Keratinocyte (primary cell): ENCODE data around the gene AADACL2. TPM values are rescaled to one million over a fixed set of nuclear protein-coding genes. Genes with fewer than 3 reads are reported as not detected.

Source experiments
- DNase-seq: peaks from one replicate; pipeline ENCODE4 v3.0.0-alpha.2; 2011; ENCODE audit warnings: low read depth, missing footprints, low spot score
- FAIRE-seq: peaks from 2 replicates; lab custom pipeline; 2011; peaks lifted over from hg19 to GRCh38; lab: Jason Lieb, UNC
- H2AFZ ChIP-seq: 2 replicates; pipeline ENCODE4 v1.6.0; 2012; ENCODE audit warnings: low read length, control low read depth, inconsistent platforms; ENCODE audit not compliant: control insufficient read depth
- H3K27ac ChIP-seq: 2 replicates; pipeline ENCODE4 v1.5.1; 2011; ENCODE audit warnings: low read length; ENCODE audit not compliant: control insufficient read depth, insufficient read depth
- H3K27me3 ChIP-seq: 3 replicates; pipeline ENCODE4 v1.6.0; 2011; ENCODE audit warnings: low read length; ENCODE audit not compliant: control insufficient read depth, insufficient read depth; ENCODE audit errors: extremely low read depth
- H3K36me3 ChIP-seq, 2 experiments: 2 replicates in 1 of 2; 3 replicates in 1 of 2; pipeline ENCODE4 v1.5.1; 2011; ENCODE audit warnings: low read length in 2 of 2, mild to moderate bottlenecking in 1 of 2; ENCODE audit not compliant: control insufficient read depth in 2 of 2, insufficient read depth in 2 of 2; ENCODE audit errors: extremely low read depth in 1 of 2
- H3K4me1 ChIP-seq: 3 replicates; pipeline ENCODE4 v1.5.1; 2011; ENCODE audit warnings: low read length; ENCODE audit not compliant: control insufficient read depth, insufficient read depth; ENCODE audit errors: extremely low read depth
- H3K4me2 ChIP-seq: 3 replicates; pipeline ENCODE4 v1.6.0; 2011; ENCODE audit warnings: low read depth, low read length; ENCODE audit not compliant: control insufficient read depth, insufficient read depth; ENCODE audit errors: extremely low read depth
- H3K4me3 ChIP-seq, 3 experiments: fragments of 200-600 bp in 1 of 3; sonication (generic) in 1 of 3; 2 replicates in 2 of 3; 3 replicates in 1 of 3; pipeline ENCODE4 v1.5.1; 2011 to 2016; ENCODE audit warnings: low read length in 3 of 3, mild to moderate bottlenecking in 3 of 3, control low read depth in 2 of 3, inconsistent platforms in 1 of 3, low read depth in 1 of 3, mixed read lengths in 1 of 3, mixed run types in 1 of 3, moderate library complexity in 1 of 3; ENCODE audit not compliant: control insufficient read depth in 2 of 3, insufficient read depth in 2 of 3; ENCODE audit errors: extremely low read depth in 1 of 3
- H3K79me2 ChIP-seq: 2 replicates; pipeline ENCODE4 v1.6.0; 2012; ENCODE audit warnings: low read length; ENCODE audit not compliant: control insufficient read depth, insufficient read depth
- H3K9ac ChIP-seq: 3 replicates; pipeline ENCODE4 v1.6.0; 2011; ENCODE audit warnings: low read length; ENCODE audit not compliant: control insufficient read depth, insufficient read depth; ENCODE audit errors: extremely low read depth
- H3K9me1 ChIP-seq: 3 replicates; pipeline ENCODE4 v1.6.0; 2011; ENCODE audit warnings: low read length; ENCODE audit not compliant: control insufficient read depth, insufficient read depth; ENCODE audit errors: extremely low read depth
- H3K9me3 ChIP-seq: 2 replicates; pipeline ENCODE4 v1.5.1; 2012; ENCODE audit warnings: low read depth, low read length; ENCODE audit not compliant: control insufficient read depth
- H4K20me1 ChIP-seq: 3 replicates; pipeline ENCODE4 v1.6.0; 2011; ENCODE audit warnings: low read length; ENCODE audit not compliant: control insufficient read depth, insufficient read depth; ENCODE audit errors: extremely low read depth
- CTCF ChIP-seq, 3 experiments: IDR thresholded peaks in 1 of 3; conservative IDR thresholded peaks in 1 of 3; optimal IDR thresholded peaks in 1 of 3; 2 replicates in 2 of 3; 3 replicates in 1 of 3; pipeline versions ENCODE3 to v1.5.1; 2011; ENCODE audit warnings: low read length in 3 of 3, mild to moderate bottlenecking in 3 of 3, moderate library complexity in 2 of 3, control low read depth in 1 of 3, inconsistent platforms in 1 of 3; ENCODE audit not compliant: insufficient read depth in 2 of 3; ENCODE audit errors: extremely low read depth in 1 of 3
- EZH2 ChIP-seq: IDR thresholded peaks from one replicate; pipeline ENCODE4 v1.6.1; 2012; ENCODE audit warnings: inconsistent platforms, mild to moderate bottlenecking, low read length, moderate library complexity
- dilution Hi-C: fragments of 300-500 bp; cut with MboI; formaldehyde crosslinking; loops from one replicate; pipeline ENCODE4 v1.7.0; 2020; ENCODE audit warnings: low sequenced_read_pairs; ENCODE audit not compliant: extremely low pct_ligation_motif_present
- polyA plus RNA-seq, 5 experiments: library from polyadenylated mRNA; depleted of rRNA in 3 of 5; stranded (reverse) in 3 of 5; stranded (forward) in 1 of 5; unstranded in 1 of 5; fragments of >200 nt; gene quantifications; 1 replicate in 1 of 5; 2 replicates in 3 of 5; 3 replicates in 1 of 5; pipeline versions ENCODE4 v1.2.1 to v1.2.3, GENCODE V29; 2011 to 2012; ENCODE audit warnings: missing spikeins in 2 of 5, low read depth in 1 of 5, low replicate concordance in 1 of 5

AADACL2 gene
- polyA plus RNA-seq, 1 donor (not counting 4 experiments of a cell fraction or from before 2014, with no cell fraction given) = 0.38 TPM

- FAIRE-seq (no peak), DNase-seq (no peak)
- Histone ChIP-seq H3K9me1 (no peaks in the 10 kb centered on the region), H3K9ac (no peak overlapping the region), H3K4me1 (no peaks in the 10 kb centered on the region), H2AFZ (no peak overlapping the region), H3K27ac (no peak overlapping the region), H3K27me3 (no peaks in the 10 kb centered on the region), H3K79me2 (no peaks in the 10 kb centered on the region), H3K9me3 (no peaks in the 10 kb centered on the region), H3K4me3 (no peak overlapping the region), H4K20me1 (no peaks in the 10 kb centered on the region), H3K4me2 (no peak overlapping the region), H3K36me3 (no peaks in the 10 kb centered on the region)
- dilution Hi-C loops = no loop called here
- no peak for TF ChIP-seq CTCF (optimal IDR thresholded peaks at IDR 0.05 in 1 of 3, IDR thresholded peaks at IDR 0.05 in 1 of 3, conservative IDR thresholded peaks at IDR 0.05 in 1 of 3; ENCODE audit: extremely low read depth in 1 of 3, insufficient read depth in 2 of 3, low read length in 3 of 3)
- no peak for TF ChIP-seq EZH2
These were observed 7.7 kb upstream of the AADACL2 start for GRCh38 chr3:151726016-151726415.

- Histone ChIP-seq H3K4me2 (no peak overlapping the region), H3K27ac (no peak overlapping the region), H3K36me3 (no peaks in the 10 kb centered on the region), H2AFZ (no peak overlapping the region), H3K9me1 (no peaks in the 10 kb centered on the region), H3K27me3 (no peaks in the 10 kb centered on the region), H4K20me1 (no peaks in the 10 kb centered on the region), H3K9me3 (no peaks in the 10 kb centered on the region), H3K9ac (no peak overlapping the region), H3K4me3 (no peak overlapping the region), H3K4me1 (no peaks in the 10 kb centered on the region), H3K79me2 (no peaks in the 10 kb centered on the region)
- DNase-seq = no peak
- TF ChIP-seq CTCF (optimal IDR thresholded peaks at IDR 0.05 in 1 of 3, IDR thresholded peaks at IDR 0.05 in 1 of 3, conservative IDR thresholded peaks at IDR 0.05 in 1 of 3; ENCODE audit: extremely low read depth in 1 of 3, insufficient read depth in 2 of 3, low read length in 3 of 3) = no peak
- TF ChIP-seq EZH2 = no peak
- dilution Hi-C loops = no loop called here
- no peak for FAIRE-seq
These were observed 866 bp upstream of the AADACL2 start for GRCh38 chr3:151732861-151733260.
